A549 treated with AZD2906 at 1 μM for 4 hours (cell line): ENCODE results near the gene GMIP. TPM values are rescaled to one million over a fixed set of nuclear protein-coding genes. Genes with fewer than 3 reads are reported as not detected.

Experiments
- total RNA-seq: library from RNA; stranded (reverse); fragments of 200-300 nt; extraction: Qiagen RNA extraction; gene quantifications from 5 replicates; pipeline ENCODE4 v1.2.3, GENCODE V29; 2022

GMIP gene, protein sequence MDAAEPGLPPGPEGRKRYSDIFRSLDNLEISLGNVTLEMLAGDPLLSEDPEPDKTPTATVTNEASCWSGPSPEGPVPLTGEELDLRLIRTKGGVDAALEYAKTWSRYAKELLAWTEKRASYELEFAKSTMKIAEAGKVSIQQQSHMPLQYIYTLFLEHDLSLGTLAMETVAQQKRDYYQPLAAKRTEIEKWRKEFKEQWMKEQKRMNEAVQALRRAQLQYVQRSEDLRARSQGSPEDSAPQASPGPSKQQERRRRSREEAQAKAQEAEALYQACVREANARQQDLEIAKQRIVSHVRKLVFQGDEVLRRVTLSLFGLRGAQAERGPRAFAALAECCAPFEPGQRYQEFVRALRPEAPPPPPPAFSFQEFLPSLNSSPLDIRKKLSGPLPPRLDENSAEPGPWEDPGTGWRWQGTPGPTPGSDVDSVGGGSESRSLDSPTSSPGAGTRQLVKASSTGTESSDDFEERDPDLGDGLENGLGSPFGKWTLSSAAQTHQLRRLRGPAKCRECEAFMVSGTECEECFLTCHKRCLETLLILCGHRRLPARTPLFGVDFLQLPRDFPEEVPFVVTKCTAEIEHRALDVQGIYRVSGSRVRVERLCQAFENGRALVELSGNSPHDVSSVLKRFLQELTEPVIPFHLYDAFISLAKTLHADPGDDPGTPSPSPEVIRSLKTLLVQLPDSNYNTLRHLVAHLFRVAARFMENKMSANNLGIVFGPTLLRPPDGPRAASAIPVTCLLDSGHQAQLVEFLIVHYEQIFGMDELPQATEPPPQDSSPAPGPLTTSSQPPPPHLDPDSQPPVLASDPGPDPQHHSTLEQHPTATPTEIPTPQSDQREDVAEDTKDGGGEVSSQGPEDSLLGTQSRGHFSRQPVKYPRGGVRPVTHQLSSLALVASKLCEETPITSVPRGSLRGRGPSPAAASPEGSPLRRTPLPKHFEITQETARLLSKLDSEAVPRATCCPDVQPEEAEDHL
- 4.8 to 6.5 TPM (median 5.3 TPM) in 5 replicates for total RNA-seq

GRCh38 chr19:19643158-19644053 is at the start of gene GMIP:
Gene GMIP, minus strand, starts transcription at chr19:19643657. Its CDS starts 128 bp downstream, at chr19:19643529.

GRCh38 chr19:19668230-19669012 is 25.0 kb upstream of the GMIP start, which contains the start of gene ZNF101:
Gene ZNF101, plus strand, starts transcription at chr19:19668839. Its CDS starts 125 bp downstream, at chr19:19668964.

DNA sequence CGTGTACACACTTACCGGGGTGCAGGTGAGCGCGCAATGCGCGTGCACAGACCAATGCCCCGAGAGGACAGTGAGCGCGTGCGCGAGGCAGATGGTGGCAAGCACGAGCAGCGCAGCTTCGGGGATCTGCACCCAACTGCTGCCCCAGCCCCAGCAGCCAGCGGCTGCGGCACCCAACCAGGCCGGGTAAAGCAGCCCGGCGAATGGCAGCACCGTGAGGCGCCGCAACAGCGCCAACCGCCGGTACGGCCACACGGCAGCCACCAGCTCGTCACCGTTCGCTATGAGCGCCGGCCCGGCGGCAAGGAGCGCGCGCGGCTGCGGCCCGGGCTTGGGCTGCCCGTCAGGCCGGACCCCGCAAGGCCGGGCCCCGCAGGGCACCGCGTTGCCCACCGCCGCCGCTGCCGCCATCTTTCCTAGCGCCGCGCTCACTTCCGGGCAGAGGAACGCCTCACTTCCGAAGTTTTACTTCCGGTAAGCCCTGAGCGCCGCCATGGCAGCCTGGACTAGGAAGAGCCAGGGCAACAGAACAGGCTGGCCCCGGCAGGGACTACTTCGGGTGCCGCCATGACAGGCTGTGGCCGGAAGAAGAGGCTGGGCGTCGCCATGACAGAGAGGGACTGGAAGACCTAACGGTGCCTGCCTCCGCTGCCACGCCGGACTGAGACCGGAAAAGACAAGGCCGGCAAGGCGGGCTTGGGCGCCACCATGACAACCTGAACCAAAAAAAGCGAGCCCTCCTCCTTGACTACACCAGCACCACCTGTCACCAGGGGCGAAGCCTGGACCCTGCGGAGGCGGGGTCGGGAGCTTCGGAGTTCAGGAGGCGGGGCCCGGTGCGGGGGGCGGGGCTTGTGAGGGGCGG is 20.0 kb upstream of the GMIP start, which contains the start of gene ATP13A1:
ATP13A1 (minus strand) TSS at position 421 of the 865 bp plus-strand sequence; CDS start at position 411, 10 bp downstream.

GRCh38 chr19:19627621-19628500 is 15.6 kb downstream of the GMIP start, which contains the start of gene LPAR2:
Gene LPAR2, minus strand, starts transcription at chr19:19628220. Its CDS starts 945 bp downstream, at chr19:19627275.

GRCh38 chr19:19618219-19619051 is 25.0 kb downstream of the GMIP start, which contains the start of gene PBX4:
Gene PBX4, minus strand, starts transcription at chr19:19618687. Its CDS starts 58 bp downstream, at chr19:19618629.

Other genes with a start within 250 kb of the GMIP start
- gene GATAD2A, start 238.0 kb downstream of the GMIP start, total RNA-seq, result 36.6 to 42.3 TPM (median 39.9 TPM) in 5 replicates
- gene TSSK6, start 128.1 kb downstream of the GMIP start, total RNA-seq, result 1.2 to 1.8 TPM (median 1.6 TPM) in 5 replicates
- 149 to 172 TPM (median 159 TPM) in 5 replicates for gene NDUFA13, start 127.4 kb downstream of the GMIP start, total RNA-seq
- gene YJEFN3, start 114.7 kb downstream of the GMIP start, total RNA-seq, result 1.6 to 4.0 TPM (median 2.9 TPM) in 5 replicates
- 0.14 to 0.32 TPM (median 0.19 TPM) in 5 replicates for gene CILP2, start 105.4 kb downstream of the GMIP start, total RNA-seq
- gene PBX4, start 25.0 kb downstream of the GMIP start, total RNA-seq, result 0.93 to 2.3 TPM (median 2.2 TPM) in 5 replicates
- 2.0 to 4.7 TPM (median 4.2 TPM) in 5 replicates for gene LPAR2, start 15.4 kb downstream of the GMIP start, total RNA-seq
- 24.3 to 34.7 TPM (median 32.8 TPM) in 5 replicates for gene ATP13A1, start 20.0 kb upstream of the GMIP start, total RNA-seq
- gene ZNF101, start 25.2 kb upstream of the GMIP start, total RNA-seq, result 3.0 to 5.7 TPM (median 3.8 TPM) in 5 replicates
- 1.7 to 2.6 TPM (median 1.9 TPM) in 5 replicates for gene ZNF14, start 89.5 kb upstream of the GMIP start, total RNA-seq
- 0.12 to 0.39 TPM (median 0.15 TPM) in 5 replicates for gene ZNF506, start 178.1 kb upstream of the GMIP start, total RNA-seq
- gene ZNF253, start 222.2 kb upstream of the GMIP start, total RNA-seq, result 0.03 TPM in 1 of 5 replicates, not detected in the others